Activated CD4-positive, alpha-beta T cell treated with anti-CD3 and anti-CD28 coated beads for 36 hours (primary cell): ENCODE measurements around the gene FBXO10. TPM values are rescaled to one million over a fixed set of nuclear protein-coding genes. Genes with fewer than 3 reads are reported as not detected.
"Not testable (repeated sequence)": the region's sequence is repeated elsewhere in the genome, so short reads cannot be mapped to it uniquely, and the experiment has no call there.

ENCODE experiments used
- ATAC-seq: fragments of 200-7000 bp; cut with Tn5 transposase; one replicate; pipeline ENCODE4 v1.10.0; 2021; ENCODE audit warnings: mild to moderate bottlenecking, moderate library complexity
- CTCF ChIA-PET: fragments of 350-600 bp; sonication (Branson Sonifier 250); formaldehyde crosslinking; loops from one replicate; lab custom pipeline; 2021; ENCODE audit warnings: antibody characterized with exemption; lab: Charles Lee
- POLR2A ChIA-PET: fragments of 350-600 bp; sonication (Branson Sonifier 250); formaldehyde crosslinking; loops from one replicate; lab custom pipeline; 2021; ENCODE audit warnings: antibody characterized with exemption, inconsistent platforms; lab: Charles Lee
- DNase-seq: peaks from one replicate; pipeline ENCODE4 v3.0.0-alpha.2; 2020
- H3K27ac Mint-ChIP-seq: one replicate; pipeline ENCODE4 v1.8.0; 2021; ENCODE audit warnings: mixed read lengths
- H3K27me3 Mint-ChIP-seq: one replicate; pipeline ENCODE4 v1.8.0; 2021; ENCODE audit warnings: mixed read lengths
- H3K36me3 Mint-ChIP-seq: one replicate; pipeline ENCODE4 v1.8.0; 2021; ENCODE audit warnings: low read depth, mixed read lengths
- H3K4me1 Mint-ChIP-seq: one replicate; pipeline ENCODE4 v1.8.0; 2021; ENCODE audit warnings: mixed read lengths
- H3K4me3 Mint-ChIP-seq: one replicate; pipeline ENCODE4 v1.8.0; 2021; ENCODE audit warnings: mild to moderate bottlenecking, moderate library complexity, mixed read lengths
- H3K9me3 Mint-ChIP-seq: one replicate; pipeline ENCODE4 v1.8.0; 2021; ENCODE audit warnings: low read depth, mixed read lengths
- intact Hi-C, 2 experiments: fragments of 100-400 bp; cut with DNase I in 1 of 2; cut with micrococcal nuclease in 1 of 2; formaldehyde crosslinking; loops; one replicate each; pipeline versions ENCODE4 v1.14.2 to v1.15.1; 2022 to 2024; cut with DNase I, micrococcal nuclease
- total RNA-seq, 2 experiments: library from RNA; stranded (reverse); gene quantifications; one replicate each; pipeline ENCODE4 v1.2.3, GENCODE V29; 2021

The FBXO10 gene
- total RNA-seq, 2 experiments from 2014 or later: 2.6 TPM

DNA sequence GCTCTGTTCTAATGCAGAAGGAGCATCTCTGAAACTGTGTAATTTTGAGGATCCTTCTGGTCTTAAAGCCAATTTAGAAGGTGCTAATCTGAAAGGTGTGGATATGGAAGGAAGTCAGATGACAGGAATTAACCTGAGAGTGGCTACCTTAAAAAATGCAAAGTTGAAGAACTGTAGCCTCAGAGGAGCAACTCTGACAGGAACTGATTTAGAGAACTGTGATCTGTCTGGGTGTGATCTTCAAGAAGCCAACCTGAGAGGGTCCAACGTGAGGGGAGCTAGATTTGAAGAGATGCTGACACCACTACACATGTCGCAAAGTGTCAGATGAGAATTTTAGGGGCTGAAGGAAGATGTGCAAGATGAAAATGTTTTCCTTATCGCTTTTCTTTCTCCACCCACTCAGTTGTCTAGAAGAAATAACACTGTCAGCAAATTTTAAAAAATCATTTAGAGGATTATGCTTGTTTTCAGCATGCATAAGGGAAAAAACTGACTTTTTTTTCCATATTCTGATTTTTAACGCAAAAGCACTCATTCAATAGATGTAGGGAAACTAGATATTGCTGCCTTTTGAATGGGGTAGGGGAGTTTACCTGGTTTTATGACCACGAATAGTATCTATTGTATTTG lies 98.1 kb downstream of the FBXO10 start:
- H3K36me3 Mint-ChIP-seq, POLR2A ChIA-PET, H3K4me1 Mint-ChIP-seq, H3K27ac Mint-ChIP-seq, intact Hi-C loops, H3K9me3 Mint-ChIP-seq, H3K4me3 Mint-ChIP-seq, ATAC-seq, DNase-seq: not testable (repeated sequence)
- peaks cover 22% of the 10 kb centered on the region for H3K27me3 Mint-ChIP-seq
- CTCF ChIA-PET: interaction anchor here (0.7 to 4.6 kb wide), 3 partner anchors 12 to 257 kb away, joined by 3 to 15 read pairs (median 3); partner anchors contain the start of gene ZBTB5

DNA sequence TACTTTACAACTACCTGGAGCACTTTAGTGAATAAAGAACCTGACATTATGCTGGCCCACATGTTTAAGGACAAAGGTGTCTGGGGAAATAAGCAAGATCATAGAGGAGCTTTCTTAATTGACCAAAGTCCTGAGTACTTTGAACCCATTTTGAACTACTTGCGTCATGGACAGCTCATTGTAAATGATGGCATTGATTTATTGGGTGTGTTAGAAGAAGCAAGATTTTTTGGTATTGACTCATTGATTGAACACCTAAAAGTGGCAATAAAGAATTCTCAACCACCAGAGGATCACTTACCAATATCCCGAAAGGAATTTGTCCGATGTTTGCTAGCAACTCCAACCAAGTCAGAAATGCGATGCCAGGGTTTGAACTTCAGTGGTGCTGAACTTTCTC lies 98.7 kb downstream of the FBXO10 start:
- H3K27ac Mint-ChIP-seq, H3K9me3 Mint-ChIP-seq, ATAC-seq, intact Hi-C loops, H3K36me3 Mint-ChIP-seq, H3K4me3 Mint-ChIP-seq, H3K4me1 Mint-ChIP-seq, DNase-seq: not testable (repeated sequence)
- peaks cover 22% of the 10 kb centered on the region for H3K27me3 Mint-ChIP-seq
- ChIA-PET POLR2A (interaction anchor here (1.3 kb wide), 1 partner anchor 12 kb away, joined by 3 read pairs; the partner anchor contains the start of gene ZBTB5), CTCF (interaction anchor here (0.9 kb wide), 1 partner anchor 11 kb away, joined by 3 read pairs; no protein-coding TSS in a partner anchor)

DNA sequence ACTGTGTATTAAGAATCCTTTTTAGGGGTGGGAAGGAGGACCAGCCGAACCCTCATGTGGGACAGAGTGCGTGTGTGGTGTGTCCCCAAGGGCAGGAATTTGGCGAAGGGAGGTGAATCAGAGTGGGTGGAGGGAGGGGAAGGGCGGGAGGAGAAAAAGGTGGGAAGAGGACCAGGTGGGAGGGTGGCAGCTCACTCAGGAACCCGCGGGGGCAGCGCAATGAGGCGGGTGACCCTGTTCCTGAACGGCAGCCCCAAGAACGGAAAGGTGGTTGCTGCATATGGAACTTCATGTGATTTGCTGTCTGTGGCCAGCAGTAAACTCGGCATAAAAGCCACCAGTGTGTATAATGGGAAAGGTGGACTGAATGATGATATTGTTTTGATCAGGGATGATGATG lies 99.2 kb downstream of the FBXO10 start:
- CTCF ChIA-PET: interaction anchor here (0.9 kb wide), 1 partner anchor 11 kb away, joined by 3 read pairs; no protein-coding TSS in a partner anchor
- peaks cover 7% of the 10 kb centered on the region for H3K4me1 Mint-ChIP-seq
- DNase-seq (no peak), ATAC-seq (no peak)
- no peak overlapping the region for H3K27ac Mint-ChIP-seq
- POLR2A ChIA-PET: interaction anchor here (1.3 kb wide), 1 partner anchor 12 kb away, joined by 3 read pairs; the partner anchor contains the start of gene ZBTB5
- H3K36me3 Mint-ChIP-seq: no peaks in the 10 kb centered on the region
- no peak overlapping the region for H3K4me3 Mint-ChIP-seq
- intact Hi-C loops: no loop called here
- peaks cover 22% of the 10 kb centered on the region for H3K27me3 Mint-ChIP-seq
- H3K9me3 Mint-ChIP-seq: peaks cover 3% of the 10 kb centered on the region

DNA sequence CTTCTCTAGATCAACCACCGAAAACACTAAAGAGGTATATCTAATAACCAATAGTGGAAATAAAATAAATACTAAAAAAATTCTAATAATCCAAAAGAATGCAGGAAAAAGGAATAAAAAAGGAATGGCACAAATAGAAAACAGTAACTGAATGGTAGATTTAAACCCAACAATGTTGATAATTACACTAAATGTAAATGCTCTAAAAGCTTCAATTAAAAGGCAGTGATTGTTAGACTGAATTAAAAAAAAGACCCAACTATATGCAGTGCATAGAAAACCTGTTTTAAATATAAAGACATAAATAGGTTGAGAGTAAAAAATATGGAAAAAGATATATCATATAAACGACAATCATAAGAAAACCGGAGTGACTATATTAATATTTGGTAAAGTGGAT lies 101.7 kb downstream of the FBXO10 start:
- ATAC-seq (no peak), DNase-seq (no peak)
- CTCF ChIA-PET: no interaction called here
- Mint-ChIP-seq H3K27ac (no peak overlapping the region), H3K4me3 (no peak overlapping the region), H3K27me3 (peaks cover 13% of the 10 kb centered on the region), H3K9me3 (peaks cover 3% of the 10 kb centered on the region), H3K36me3 (no peaks in the 10 kb centered on the region), H3K4me1 (peaks cover 7% of the 10 kb centered on the region)
- POLR2A ChIA-PET: no interaction called here
- intact Hi-C loops: no loop called here

DNA sequence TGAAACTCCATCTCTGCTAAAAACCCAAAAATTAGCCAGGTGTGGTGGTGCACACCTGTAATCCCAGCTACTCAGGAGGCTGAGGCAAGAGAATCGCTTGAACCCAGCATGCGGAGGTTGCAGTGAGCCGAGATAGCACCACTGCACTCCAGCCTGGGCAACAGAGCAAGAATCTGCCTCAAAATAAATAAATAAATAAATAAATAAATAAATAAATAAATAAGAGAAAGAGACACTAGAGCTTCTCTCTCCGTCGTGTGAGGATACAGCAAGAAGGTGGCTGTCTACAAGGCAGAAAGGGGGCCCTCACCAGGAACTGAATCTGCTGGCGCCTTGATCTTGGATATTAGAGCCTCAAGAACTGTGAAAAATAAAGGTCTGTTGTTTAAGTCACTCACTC lies 102.2 kb downstream of the FBXO10 start:
- H3K9me3 Mint-ChIP-seq, H3K4me3 Mint-ChIP-seq, ATAC-seq, DNase-seq, H3K4me1 Mint-ChIP-seq, H3K36me3 Mint-ChIP-seq, CTCF ChIA-PET, POLR2A ChIA-PET, intact Hi-C loops, H3K27ac Mint-ChIP-seq: not testable (repeated sequence)
- H3K27me3 Mint-ChIP-seq: peaks cover 10% of the 10 kb centered on the region

DNA sequence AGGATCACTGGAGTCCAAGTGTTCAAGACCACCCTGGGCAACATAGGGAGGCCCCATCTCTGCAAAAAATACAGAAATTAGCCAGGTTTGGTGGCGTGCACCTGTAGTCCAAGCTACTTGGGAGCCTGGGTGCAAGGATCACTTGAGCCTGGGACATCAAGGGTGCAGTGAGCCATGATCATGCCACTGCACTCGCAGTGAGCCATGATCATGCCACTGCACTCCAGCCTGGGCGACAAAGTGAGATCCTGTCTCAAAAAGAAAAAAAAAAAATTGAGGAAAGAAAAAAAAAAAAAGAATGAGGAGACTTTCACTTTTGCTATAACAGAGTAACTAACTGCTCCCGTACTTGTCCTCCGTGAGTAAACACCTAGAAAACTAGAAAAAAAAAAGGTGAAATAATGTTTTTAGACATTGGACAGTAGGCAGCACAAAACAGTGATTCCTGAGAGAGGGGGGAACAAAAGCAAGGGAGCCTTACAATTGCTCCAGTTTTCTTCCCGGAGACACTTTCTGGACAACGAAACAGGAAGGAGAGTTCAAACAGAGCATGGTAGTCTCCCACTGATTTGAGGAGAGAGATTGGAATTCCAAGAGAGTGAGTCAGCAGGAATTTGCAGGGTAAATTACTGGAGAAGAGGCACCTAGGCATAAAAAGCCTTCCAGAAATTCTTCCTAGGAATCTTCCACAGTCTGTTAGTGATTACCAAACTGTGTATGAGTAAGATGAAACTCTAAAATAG lies 104.1 kb downstream of the FBXO10 start:
- H3K9me3 Mint-ChIP-seq: peaks cover 3% of the 10 kb centered on the region
- POLR2A ChIA-PET: no interaction called here
- DNase-seq (no peak), ATAC-seq (peak; percentile 36)
- peak overlapping the region; percentile 59 for H3K27ac Mint-ChIP-seq
- peaks cover 7% of the 10 kb centered on the region for H3K4me1 Mint-ChIP-seq
- no peaks in the 10 kb centered on the region for H3K36me3 Mint-ChIP-seq
- peaks cover 4% of the 10 kb centered on the region for H3K27me3 Mint-ChIP-seq
- intact Hi-C loops: no loop called here
- CTCF ChIA-PET: interaction anchor here (0.8 kb wide), 1 partner anchor 61 kb away, joined by 3 read pairs; no protein-coding TSS in a partner anchor
- peak overlapping the region; percentile 36 for H3K4me3 Mint-ChIP-seq

DNA sequence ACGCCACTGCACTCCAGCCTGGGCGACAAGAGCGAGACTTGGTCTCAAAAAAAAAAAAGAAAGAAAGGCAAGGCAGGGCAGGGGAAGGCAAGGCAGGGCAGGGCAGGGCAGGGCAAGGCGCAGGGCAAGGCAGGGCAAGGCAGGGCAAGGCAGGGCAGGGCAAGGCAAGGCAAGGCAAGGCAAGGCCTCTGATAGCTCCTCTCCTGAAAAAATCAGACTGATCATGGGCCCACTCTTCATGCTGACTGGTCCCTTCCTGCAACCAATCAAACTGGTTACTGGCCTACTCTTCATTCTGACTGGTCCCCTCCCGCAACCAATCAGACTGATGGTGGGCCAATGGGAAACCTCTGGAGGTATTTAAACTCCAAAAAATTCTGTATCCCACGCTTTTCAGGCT lies 107.6 kb downstream of the FBXO10 start:
- POLR2A ChIA-PET: no interaction called here
- H3K4me3 Mint-ChIP-seq: no peak overlapping the region
- DNase-seq: no peak
- H3K4me1 Mint-ChIP-seq: peaks cover 22% of the 10 kb centered on the region
- H3K27me3 Mint-ChIP-seq: no peaks in the 10 kb centered on the region
- ATAC-seq: no peak
- H3K36me3 Mint-ChIP-seq: peaks cover 6% of the 10 kb centered on the region
- H3K9me3 Mint-ChIP-seq: no peaks in the 10 kb centered on the region
- no peak overlapping the region for H3K27ac Mint-ChIP-seq
- intact Hi-C loops: loop anchor here in 1 of 2 experiments (10.0 kb wide), 1 partner anchor 1654 kb away; the partner anchor contains the start of genes HINT2 and SPAG8
- CTCF ChIA-PET: no interaction called here

DNA sequence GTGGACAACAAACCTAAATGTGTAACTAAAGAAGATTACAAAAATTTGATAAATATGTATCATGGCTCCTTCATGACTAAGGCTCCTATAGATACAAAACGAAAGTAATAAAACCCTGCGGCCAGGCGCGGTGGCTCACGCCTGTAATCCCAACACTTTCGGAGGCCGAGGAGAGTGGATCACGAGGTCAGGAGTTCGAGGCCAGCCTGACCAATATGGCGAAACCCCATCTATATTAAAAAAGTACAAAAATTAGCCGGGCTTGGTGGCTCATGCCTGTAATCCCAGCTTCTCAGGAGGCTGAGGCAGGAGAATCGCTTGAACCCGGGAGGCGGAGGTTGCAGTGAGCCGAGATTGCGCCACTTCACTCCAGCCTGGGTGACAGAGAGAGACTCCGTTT lies 108.7 kb downstream of the FBXO10 start:
- H3K9me3 Mint-ChIP-seq, DNase-seq, H3K27ac Mint-ChIP-seq, H3K27me3 Mint-ChIP-seq, ATAC-seq, H3K4me3 Mint-ChIP-seq, CTCF ChIA-PET, POLR2A ChIA-PET: not testable (repeated sequence)
- H3K4me1 Mint-ChIP-seq: peaks cover 32% of the 10 kb centered on the region
- intact Hi-C loops: loop anchor here in 1 of 2 experiments (10.0 kb wide), 1 partner anchor 1653 kb away; the partner anchor contains the start of genes HINT2 and SPAG8
- peaks cover 13% of the 10 kb centered on the region for H3K36me3 Mint-ChIP-seq

DNA sequence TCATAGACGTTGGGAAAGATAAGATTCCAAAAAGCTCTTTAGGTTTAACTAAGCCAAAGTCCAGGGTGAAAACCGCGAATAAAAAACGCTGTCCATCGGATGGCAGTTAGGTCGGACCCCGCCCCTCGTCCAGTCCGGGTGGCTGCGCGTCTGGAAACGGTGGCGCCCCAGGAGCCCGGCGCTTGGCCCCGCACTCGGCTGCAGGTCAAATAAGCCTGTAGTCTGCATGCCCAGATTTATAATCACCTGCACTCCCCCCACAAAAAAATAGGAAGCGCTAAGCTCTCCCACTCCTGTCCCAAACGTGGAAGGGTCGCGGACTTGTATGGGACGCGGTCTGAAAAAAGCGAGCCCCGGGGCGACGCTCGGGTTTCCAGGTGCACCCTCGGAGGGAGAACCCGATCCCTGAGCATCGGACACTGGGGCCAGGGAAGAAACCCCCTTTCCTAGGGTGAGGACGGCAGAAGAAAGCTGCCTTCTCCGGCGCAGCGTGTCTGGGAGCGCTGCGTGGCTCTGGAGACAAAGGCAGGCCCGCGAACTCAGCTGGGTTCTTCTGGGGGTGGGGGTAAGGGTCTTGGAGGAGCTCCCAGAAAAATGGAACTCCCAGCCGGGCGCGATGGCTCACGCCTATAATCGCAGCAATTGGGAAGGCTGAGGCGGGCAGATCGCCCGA lies 110.0 kb downstream of the FBXO10 start:
- Mint-ChIP-seq H3K27me3 (no peaks in the 10 kb centered on the region), H3K27ac (peak overlapping the region; percentile 96), H3K36me3 (peaks cover 16% of the 10 kb centered on the region), H3K4me3 (peak overlapping the region; percentile 97), H3K9me3 (no peaks in the 10 kb centered on the region), H3K4me1 (peaks cover 30% of the 10 kb centered on the region)
- ATAC-seq (peak; percentile 3), DNase-seq (peak; percentile 47)
- ChIA-PET CTCF (interaction anchor here (0.6 to 2.5 kb wide), 6 partner anchors 11 to 1436 kb away, joined by 3 to 15 read pairs (median 3); no protein-coding TSS in a partner anchor), POLR2A (interaction anchor here (0.8 to 2.1 kb wide), 4 partner anchors 15 to 44 kb away, joined by 3 to 13 read pairs (median 3); partner anchors contain the start of genes GRHPR and POLR1E)
- intact Hi-C loops: loop anchor here in 1 of 2 experiments (10.0 kb wide), 1 partner anchor 1651 kb away; the partner anchor contains the start of genes HINT2 and SPAG8

DNA sequence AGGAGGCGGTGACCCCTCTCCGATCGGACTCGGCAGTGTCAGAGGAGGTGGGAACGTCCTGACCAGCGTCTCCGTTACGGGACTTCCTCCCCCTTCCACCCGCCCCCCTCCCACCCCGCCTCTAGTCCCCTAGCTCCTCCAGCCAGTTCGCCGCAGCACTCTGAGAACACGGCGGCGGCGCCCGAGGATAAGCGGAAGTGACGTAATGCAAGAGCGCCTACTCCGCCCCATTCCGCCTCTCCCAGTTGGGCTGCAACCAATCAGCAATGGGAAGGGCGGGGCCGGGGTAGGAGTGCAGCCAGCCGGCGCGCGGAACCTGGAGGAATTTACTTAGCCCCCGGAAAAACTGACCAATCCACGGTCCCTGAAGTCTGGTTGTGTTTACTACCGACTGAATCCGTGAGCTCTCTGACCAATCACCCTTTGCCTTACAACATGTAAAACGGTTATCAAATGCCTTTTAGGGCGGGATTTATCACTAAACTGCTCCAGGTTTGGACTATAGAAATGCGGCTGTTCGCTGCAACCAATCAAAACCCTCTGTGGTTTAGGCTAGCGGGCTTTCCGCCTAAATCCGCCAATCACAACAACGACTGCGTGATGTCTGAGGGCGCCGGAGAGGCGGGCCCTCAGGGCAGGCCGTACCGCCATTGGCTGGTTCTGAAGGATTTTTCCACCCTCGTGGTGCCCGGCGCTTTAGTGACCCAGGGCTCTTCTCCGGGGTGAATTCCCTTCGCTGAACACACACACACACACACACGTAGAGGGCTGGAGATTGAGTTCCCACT lies 110.7 kb downstream of the FBXO10 start, which contains the start of gene ZBTB5:
Gene ZBTB5, minus strand, starts transcription at position 202 of the 788 bp plus-strand sequence. CDS start 22,899 bp downstream, outside the sequence.
- peaks cover 16% of the 10 kb centered on the region for H3K36me3 Mint-ChIP-seq
- H3K27ac Mint-ChIP-seq: peak within 1 kb of the TSS; percentile 96
- CTCF ChIA-PET: interaction anchor here (0.6 to 2.5 kb wide), 6 partner anchors 12 to 1436 kb away, joined by 3 to 15 read pairs (median 3); no protein-coding TSS in a partner anchor
- POLR2A ChIA-PET: interaction anchor here (0.7 to 2.1 kb wide), 5 partner anchors 12 to 43 kb away, joined by 3 to 13 read pairs (median 3); partner anchors contain the start of genes GRHPR and POLR1E
- H3K9me3 Mint-ChIP-seq: no peaks in the 10 kb centered on the region
- H3K27me3 Mint-ChIP-seq: no peaks in the 10 kb centered on the region
- intact Hi-C loops: loop anchor here (1.0 to 10.0 kb wide), 14 partner anchors 20 to 1651 kb away; partner anchors contain the start of genes GRHPR (in 2 of the 2), POLR1E (in 2 of the 2), TOMM5 (in 2 of the 2) and DCAF10 (in 1 of the 2)
- DNase-seq: peak; percentile 99
- H3K4me3 Mint-ChIP-seq: peak within 1 kb of the TSS; percentile 97
- H3K4me1 Mint-ChIP-seq: peaks cover 30% of the 10 kb centered on the region
- peak; percentile 85 for ATAC-seq
